ENCODE results near the gene LATS1.
A peak's percentile ranks its signal among the peaks of the same experiment; 100 is the strongest.
"Not testable (repeated sequence)": the region's sequence is repeated elsewhere in the genome, so short reads cannot be mapped to it uniquely, and the experiment has no call there.

LATS1 gene

GRCh38 chr6:149728499-149729234, 10.8 kb upstream of the LATS1 start:
- DNase-seq = no peak

GRCh38 chr6:149727793-149728498, 10.0 kb upstream of the LATS1 start:
- DNase-seq = no peak

GRCh38 chr6:149725785-149726184, 7.9 kb upstream of the LATS1 start:
- no peak for DNase-seq

GRCh38 chr6:149723771-149724417, 6.0 kb upstream of the LATS1 start:
- DNase-seq = peak; percentile 57 to 60

- DNase-seq = no peak
These were observed 5.4 kb upstream of the LATS1 start for GRCh38 chr6:149723262-149723661.

- DNase-seq = no peak
These were observed 1.6 kb upstream of the LATS1 start for GRCh38 chr6:149719531-149719930.

- no peak for DNase-seq
These were observed 680 bp downstream of the LATS1 start for GRCh38 chr6:149717255-149717587.

GRCh38 chr6:149716181-149716963, 1.5 kb downstream of the LATS1 start:
- no peak for DNase-seq

GRCh38 chr6:149714442-149714841, 3.5 kb downstream of the LATS1 start:
- DNase-seq = no peak

GRCh38 chr6:149711711-149712110, 6.2 kb downstream of the LATS1 start:
- no peak for DNase-seq

GRCh38 chr6:149701714-149702113, 16.2 kb downstream of the LATS1 start:
- no peak for DNase-seq

GRCh38 chr6:149699150-149699549, 18.8 kb downstream of the LATS1 start:
- DNase-seq = no peak

GRCh38 chr6:149698175-149698574, 19.7 kb downstream of the LATS1 start:
- no peak for DNase-seq

GRCh38 chr6:149696901-149697300, 21.0 kb downstream of the LATS1 start:
- no peak for DNase-seq

- no peak for DNase-seq
These were observed 23.0 kb downstream of the LATS1 start for GRCh38 chr6:149694921-149695320.

GRCh38 chr6:149691201-149691600, 26.7 kb downstream of the LATS1 start:
- no peak for DNase-seq

GRCh38 chr6:149686230-149686629, 31.7 kb downstream of the LATS1 start:
- no peak for DNase-seq

GRCh38 chr6:149683256-149683859, 34.5 kb downstream of the LATS1 start:
- no peak for DNase-seq

- not testable (repeated sequence) for DNase-seq
These were observed 36.1 kb downstream of the LATS1 start for GRCh38 chr6:149681845-149682244.

GRCh38 chr6:149681209-149681608, 36.7 kb downstream of the LATS1 start:
- no peak for DNase-seq

GRCh38 chr6:149680503-149680902, 37.4 kb downstream of the LATS1 start:
- DNase-seq = no peak

- DNase-seq = not testable (repeated sequence)
These were observed 45.6 kb downstream of the LATS1 start for GRCh38 chr6:149672265-149672664.

GRCh38 chr6:149660028-149660427, 57.9 kb downstream of the LATS1 start:
- DNase-seq = no peak
